ENCODE results near the gene MSI2. TPM values are rescaled to one million over a fixed set of nuclear protein-coding genes. Genes with fewer than 3 reads are reported as not detected.
"Not testable (repeated sequence)": the region's sequence is repeated elsewhere in the genome, so short reads cannot be mapped to it uniquely, and the experiment has no call there.

MSI2 gene
- total RNA-seq, 1 donor from 2014 or later, result 22.8 TPM

GRCh38 chr17:57609125-57609877 is 353.0 kb downstream of the MSI2 start:
- DNase-seq (ENCODE audit: low read depth, low spot score), result no peak

GRCh38 chr17:57609878-57610270 is 353.6 kb downstream of the MSI2 start:
- DNase-seq (ENCODE audit: low read depth, low spot score), result no peak

GRCh38 chr17:57612202-57613071 is 356.1 kb downstream of the MSI2 start:
- no peak for DNase-seq (ENCODE audit: low read depth, low spot score)

- no peak for DNase-seq (ENCODE audit: low read depth, low spot score)
Measured at GRCh38 chr17:57614742-57615141, 358.4 kb downstream of the MSI2 start.

GRCh38 chr17:57615836-57616757 is 359.8 kb downstream of the MSI2 start:
- DNase-seq (ENCODE audit: low read depth, low spot score), result no peak

GRCh38 chr17:57617218-57617617 is 360.9 kb downstream of the MSI2 start:
- DNase-seq (ENCODE audit: low read depth, low spot score), result no peak

- no peak for DNase-seq (ENCODE audit: low read depth, low spot score)
Measured at GRCh38 chr17:57619061-57619937, 363.0 kb downstream of the MSI2 start.

- DNase-seq (ENCODE audit: low read depth, low spot score), result no peak
Measured at GRCh38 chr17:57620576-57620975, 364.3 kb downstream of the MSI2 start.

- DNase-seq (ENCODE audit: low read depth, low spot score), result not testable (repeated sequence)
Measured at GRCh38 chr17:57621791-57622190, 365.5 kb downstream of the MSI2 start.

- no peak for DNase-seq (ENCODE audit: low read depth, low spot score)
Measured at GRCh38 chr17:57622306-57622682, 366.0 kb downstream of the MSI2 start.

GRCh38 chr17:57622683-57623433 is 366.5 kb downstream of the MSI2 start:
- no peak for DNase-seq (ENCODE audit: low read depth, low spot score)

- DNase-seq (ENCODE audit: low read depth, low spot score), result no peak
Measured at GRCh38 chr17:57623620-57624019, 367.3 kb downstream of the MSI2 start.

GRCh38 chr17:57624386-57624785 is 368.1 kb downstream of the MSI2 start:
- no peak for DNase-seq (ENCODE audit: low read depth, low spot score)

- no peak for DNase-seq (ENCODE audit: low read depth, low spot score)
Measured at GRCh38 chr17:57625511-57625910, 369.2 kb downstream of the MSI2 start.

- DNase-seq (ENCODE audit: low read depth, low spot score), result no peak
Measured at GRCh38 chr17:57625957-57626356, 369.6 kb downstream of the MSI2 start.

GRCh38 chr17:57626520-57627210 is 370.3 kb downstream of the MSI2 start:
- no peak for DNase-seq (ENCODE audit: low read depth, low spot score)

- no peak for DNase-seq (ENCODE audit: low read depth, low spot score)
Measured at GRCh38 chr17:57627591-57627990, 371.3 kb downstream of the MSI2 start.

GRCh38 chr17:57628421-57628820 is 372.1 kb downstream of the MSI2 start:
- DNase-seq (ENCODE audit: low read depth, low spot score), result no peak

- DNase-seq (ENCODE audit: low read depth, low spot score), result no peak
Measured at GRCh38 chr17:57629470-57629869, 373.1 kb downstream of the MSI2 start.

Measured in pulmonary artery endothelial cell (primary cell).